ENCODE measurements around the gene COL5A1.
"Not testable (repeated sequence)": the region's sequence is repeated elsewhere in the genome, so short reads cannot be mapped to it uniquely, and the experiment has no call there.

COL5A1 gene

DNA sequence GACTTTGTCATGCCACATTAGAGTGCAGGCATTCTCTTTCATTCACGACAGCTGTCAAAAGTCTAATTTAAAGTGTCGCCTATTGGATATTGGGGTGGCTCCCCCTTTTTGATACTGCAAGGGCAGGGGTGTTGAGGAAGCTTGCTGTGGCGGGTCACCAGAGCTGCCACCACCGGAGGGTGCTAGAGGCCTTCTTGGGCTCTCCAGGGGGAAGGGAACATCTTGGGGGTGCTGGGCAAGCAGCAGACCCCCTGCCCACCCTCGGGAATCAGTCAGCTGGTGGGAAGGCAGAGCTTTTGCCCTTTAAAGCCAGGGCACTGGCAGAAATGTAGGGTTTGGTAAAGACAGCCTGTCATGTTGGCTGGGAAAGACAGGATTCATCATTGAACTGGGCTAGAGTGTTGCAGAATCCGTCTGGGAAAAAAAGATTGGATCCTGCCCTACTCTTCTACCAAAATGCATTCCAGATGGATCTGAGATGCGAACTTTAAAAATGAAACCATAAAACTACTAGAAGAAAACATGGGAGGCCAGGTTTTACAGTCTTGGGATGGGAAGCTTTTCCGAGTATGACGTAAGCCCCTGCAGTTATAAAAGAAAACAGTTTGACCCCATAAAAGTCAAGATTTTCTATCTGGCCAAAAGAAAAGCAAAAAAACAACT is 22.3 kb downstream of the COL5A1 start:
- Histone ChIP-seq H3K4me3 (ENCODE audit: low read depth in 1 of 2, low read length in 1 of 2) (no peak overlapping the region), H3K27me3 (peaks cover 10% of the 10 kb centered on the region), H3K9me3 (peaks cover 8% of the 10 kb centered on the region), H3K4me1 (ENCODE audit: control insufficient read depth in 1 of 2, insufficient read depth in 1 of 2, low read depth in 1 of 2, low read length in 1 of 2) (no peaks in the 10 kb centered on the region), H3K36me3 (no peaks in the 10 kb centered on the region), H3K27ac (no peak overlapping the region)
- TF ChIP-seq, protein P1, sequence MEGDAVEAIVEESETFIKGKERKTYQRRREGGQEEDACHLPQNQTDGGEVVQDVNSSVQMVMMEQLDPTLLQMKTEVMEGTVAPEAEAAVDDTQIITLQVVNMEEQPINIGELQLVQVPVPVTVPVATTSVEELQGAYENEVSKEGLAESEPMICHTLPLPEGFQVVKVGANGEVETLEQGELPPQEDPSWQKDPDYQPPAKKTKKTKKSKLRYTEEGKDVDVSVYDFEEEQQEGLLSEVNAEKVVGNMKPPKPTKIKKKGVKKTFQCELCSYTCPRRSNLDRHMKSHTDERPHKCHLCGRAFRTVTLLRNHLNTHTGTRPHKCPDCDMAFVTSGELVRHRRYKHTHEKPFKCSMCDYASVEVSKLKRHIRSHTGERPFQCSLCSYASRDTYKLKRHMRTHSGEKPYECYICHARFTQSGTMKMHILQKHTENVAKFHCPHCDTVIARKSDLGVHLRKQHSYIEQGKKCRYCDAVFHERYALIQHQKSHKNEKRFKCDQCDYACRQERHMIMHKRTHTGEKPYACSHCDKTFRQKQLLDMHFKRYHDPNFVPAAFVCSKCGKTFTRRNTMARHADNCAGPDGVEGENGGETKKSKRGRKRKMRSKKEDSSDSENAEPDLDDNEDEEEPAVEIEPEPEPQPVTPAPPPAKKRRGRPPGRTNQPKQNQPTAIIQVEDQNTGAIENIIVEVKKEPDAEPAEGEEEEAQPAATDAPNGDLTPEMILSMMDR (IDR thresholded peaks at IDR 0.05) = no peak

DNA sequence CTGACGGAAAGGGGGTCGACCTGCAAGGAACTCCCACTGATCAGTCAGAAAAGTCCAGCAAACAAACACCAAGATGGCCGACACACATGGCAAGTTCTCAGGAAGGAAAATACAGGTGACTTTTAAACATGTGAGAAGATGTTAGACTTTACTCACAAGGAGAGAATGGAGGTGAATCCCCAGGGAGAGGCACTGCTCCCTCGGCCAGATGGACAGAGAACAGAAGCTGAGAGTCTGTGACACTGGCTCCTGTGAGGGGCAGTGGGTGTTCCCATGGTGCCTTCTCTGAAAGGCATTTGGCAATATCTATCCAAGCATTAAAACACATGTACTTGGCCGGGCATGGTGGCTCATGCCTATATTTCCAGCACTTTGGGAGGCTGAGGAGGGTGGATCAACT is 22.8 kb downstream of the COL5A1 start:
- H3K36me3 ChIP-seq = no peaks in the 10 kb centered on the region
- H3K27me3 ChIP-seq = peaks cover 10% of the 10 kb centered on the region
- TF ChIP-seq, protein P1 (IDR thresholded peaks at IDR 0.05) = no peak
- H3K4me3 ChIP-seq (ENCODE audit: low read depth in 1 of 2, low read length in 1 of 2) = no peak overlapping the region
- H3K9me3 ChIP-seq = peaks cover 8% of the 10 kb centered on the region
- H3K27ac ChIP-seq = no peak overlapping the region
- H3K4me1 ChIP-seq (ENCODE audit: control insufficient read depth in 1 of 2, insufficient read depth in 1 of 2, low read depth in 1 of 2, low read length in 1 of 2) = no peaks in the 10 kb centered on the region

DNA sequence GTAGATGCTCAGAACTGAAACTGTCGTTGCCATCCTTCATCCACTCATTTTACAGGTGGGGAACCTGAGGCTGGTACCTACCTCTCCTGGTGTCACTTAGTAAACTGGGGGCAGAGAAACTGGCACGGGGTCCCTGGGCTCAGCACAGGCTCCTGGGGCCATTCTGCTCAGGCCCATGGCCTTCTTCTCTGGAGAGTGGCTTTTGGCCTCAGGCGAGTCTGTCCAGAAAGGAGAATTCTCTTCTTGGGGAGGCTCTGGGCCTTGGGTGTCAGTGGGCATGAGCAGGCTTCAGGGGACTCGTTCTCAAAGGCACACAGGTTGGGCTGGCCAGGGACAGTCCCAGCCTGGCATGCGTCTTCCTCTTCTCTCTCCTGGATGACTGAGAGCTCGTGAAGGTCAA is 24.6 kb downstream of the COL5A1 start:
- TF ChIP-seq, protein P1 (IDR thresholded peaks at IDR 0.05) = no peak
- H3K9me3 ChIP-seq = no peaks in the 10 kb centered on the region
- no peak overlapping the region for H3K4me3 ChIP-seq (ENCODE audit: low read depth in 1 of 2, low read length in 1 of 2)
- no peaks in the 10 kb centered on the region for H3K4me1 ChIP-seq (ENCODE audit: control insufficient read depth in 1 of 2, insufficient read depth in 1 of 2, low read depth in 1 of 2, low read length in 1 of 2)
- H3K27me3 ChIP-seq = peaks cover 10% of the 10 kb centered on the region
- no peaks in the 10 kb centered on the region for H3K36me3 ChIP-seq
- no peak overlapping the region for H3K27ac ChIP-seq

DNA sequence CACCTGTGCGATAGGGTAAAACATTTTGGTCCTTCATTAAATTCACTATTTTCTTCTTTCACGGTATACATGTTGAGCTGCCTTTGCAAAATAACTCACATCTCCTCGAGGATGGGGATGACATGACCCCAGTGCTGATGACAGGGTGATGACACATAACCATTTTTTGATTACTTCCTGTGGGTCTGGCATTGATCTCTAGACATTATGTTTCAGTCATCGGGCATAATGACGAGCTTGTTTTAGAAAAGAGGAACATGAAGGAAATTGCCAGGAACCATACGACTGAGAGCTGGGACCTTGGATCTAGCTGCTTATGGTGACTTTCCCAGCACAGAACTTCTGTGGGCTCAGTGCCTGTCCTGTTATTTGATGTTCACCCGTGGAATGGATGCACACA is 25.2 kb downstream of the COL5A1 start:
- Histone ChIP-seq H3K27ac (no peak overlapping the region), H3K4me3 (ENCODE audit: low read depth in 1 of 2, low read length in 1 of 2) (no peak overlapping the region), H3K27me3 (peaks cover 10% of the 10 kb centered on the region), H3K4me1 (ENCODE audit: control insufficient read depth in 1 of 2, insufficient read depth in 1 of 2, low read depth in 1 of 2, low read length in 1 of 2) (no peaks in the 10 kb centered on the region), H3K9me3 (no peaks in the 10 kb centered on the region), H3K36me3 (no peaks in the 10 kb centered on the region)
- TF ChIP-seq, protein P1 (IDR thresholded peaks at IDR 0.05) = no peak

DNA sequence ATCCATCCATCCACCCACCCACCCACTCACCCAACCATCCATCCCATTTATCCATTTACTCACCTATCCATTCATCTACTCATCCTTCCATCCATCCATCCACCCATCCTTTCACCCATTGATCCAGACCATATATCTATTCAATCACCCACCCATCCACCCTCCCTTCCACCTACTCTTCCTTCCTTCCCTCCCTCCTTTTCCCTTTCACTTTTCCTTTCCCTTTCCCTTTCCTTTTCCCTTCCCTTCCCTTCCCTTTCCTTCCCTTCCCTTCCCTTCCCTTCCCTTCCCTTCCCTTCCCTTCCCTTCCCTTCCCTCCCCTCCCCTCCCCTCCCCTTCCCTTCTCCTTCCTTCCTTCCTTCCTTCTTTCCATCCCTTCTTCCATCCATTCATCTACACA is 27.4 kb downstream of the COL5A1 start:
- H3K4me3 ChIP-seq (ENCODE audit: low read depth in 1 of 2, low read length in 1 of 2); H3K27ac ChIP-seq; H3K4me1 ChIP-seq (ENCODE audit: control insufficient read depth in 1 of 2, insufficient read depth in 1 of 2, low read depth in 1 of 2, low read length in 1 of 2); H3K9me3 ChIP-seq; H3K36me3 ChIP-seq: not testable (repeated sequence)
- peaks cover 10% of the 10 kb centered on the region for H3K27me3 ChIP-seq

DNA sequence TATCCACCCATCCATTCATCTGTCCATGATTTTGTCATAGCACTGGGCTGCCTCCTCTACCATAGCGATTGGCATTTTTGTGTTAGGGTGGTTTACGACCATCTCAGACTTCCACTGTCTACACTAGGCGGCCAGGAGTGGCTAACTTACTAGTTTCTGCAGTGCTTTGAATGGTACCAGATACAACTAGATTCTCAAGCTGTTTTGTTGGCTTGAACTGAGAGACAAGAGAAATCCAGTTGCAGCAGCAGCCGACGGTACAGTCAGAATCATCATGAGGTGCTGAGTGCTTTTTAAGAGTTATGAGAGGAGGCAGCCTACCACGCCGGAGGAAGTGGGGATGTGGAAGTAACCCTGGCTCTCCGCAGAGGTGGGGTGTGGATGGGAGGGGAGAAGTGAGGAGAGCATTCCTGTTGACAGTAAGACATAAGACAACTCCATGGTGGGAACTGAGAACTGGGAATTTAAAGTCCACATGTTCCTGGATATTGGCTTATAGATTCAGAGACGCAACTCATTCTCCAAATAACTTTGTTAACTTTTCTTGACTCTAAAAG is 27.9 kb downstream of the COL5A1 start:
- Histone ChIP-seq H3K4me1 (ENCODE audit: control insufficient read depth in 1 of 2, insufficient read depth in 1 of 2, low read depth in 1 of 2, low read length in 1 of 2) (no peaks in the 10 kb centered on the region), H3K27ac (no peak overlapping the region), H3K27me3 (peaks cover 10% of the 10 kb centered on the region), H3K9me3 (no peaks in the 10 kb centered on the region), H3K36me3 (no peaks in the 10 kb centered on the region), H3K4me3 (ENCODE audit: low read depth in 1 of 2, low read length in 1 of 2) (no peak overlapping the region)
- TF ChIP-seq, protein P1 (IDR thresholded peaks at IDR 0.05) = no peak

All from neutrophil (primary cell).